GM20431 (cell line): ENCODE measurements around the gene HIVEP2.

ENCODE experiments used
- in situ Hi-C: fragments of 300-500 bp; cut with MseI, MboI; formaldehyde crosslinking; loops from one replicate; pipeline ENCODE4 v1.15.0; 2020; ENCODE audit warnings: low sequenced_read_pairs; ENCODE audit not compliant: unreplicated experiment

HIVEP2 gene

DNA sequence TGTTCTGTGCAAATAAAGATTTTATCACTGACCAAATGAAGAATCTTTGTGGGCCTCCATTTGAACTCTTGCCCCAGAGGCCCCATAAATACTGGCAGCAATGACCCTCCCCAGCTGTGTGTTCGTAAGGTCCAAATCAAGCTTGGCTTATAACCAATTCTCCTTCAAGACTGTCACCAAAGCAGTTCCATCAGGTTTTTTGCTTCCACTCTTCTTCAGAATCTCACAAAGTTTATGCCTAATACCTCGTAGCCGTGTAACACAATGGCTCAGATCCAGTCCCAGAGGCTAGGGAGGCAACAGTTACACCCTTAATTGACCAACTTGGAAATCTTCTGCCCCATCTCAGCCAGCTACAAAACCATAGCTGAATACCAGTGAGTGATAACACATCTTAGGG is 120.5 kb downstream of the HIVEP2 start:
- in situ Hi-C loops, result no loop called here

DNA sequence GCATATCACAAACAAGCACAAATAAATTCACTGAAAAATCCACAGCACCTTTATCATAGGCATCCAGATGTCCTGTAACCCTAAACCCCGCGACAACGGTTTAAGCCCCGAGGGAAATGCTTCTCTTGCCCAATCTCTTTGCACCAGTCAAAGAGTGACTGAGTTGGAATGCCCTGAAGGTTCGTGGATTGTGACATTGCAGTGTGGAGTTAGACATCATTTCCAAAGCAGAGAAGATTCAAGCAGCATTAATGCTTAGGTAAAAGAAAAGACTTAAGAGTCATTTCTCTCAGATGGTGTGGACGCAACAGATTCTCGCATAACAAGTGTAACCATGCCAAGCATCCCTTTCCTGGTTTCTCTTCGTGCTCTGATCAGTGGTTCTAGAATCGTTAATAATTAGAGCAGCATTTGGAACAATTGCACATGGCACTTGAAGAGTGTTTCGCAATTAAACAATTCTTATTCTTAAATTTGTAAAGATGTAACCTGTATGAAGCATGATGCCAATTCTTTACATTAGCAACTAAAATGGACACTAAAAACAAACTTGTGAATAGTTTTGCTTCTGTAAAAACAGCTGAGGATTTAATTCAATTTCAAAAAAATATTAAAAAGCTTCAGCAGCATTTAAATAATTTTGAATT is 121.6 kb downstream of the HIVEP2 start:
- in situ Hi-C loops, result no loop called here

DNA sequence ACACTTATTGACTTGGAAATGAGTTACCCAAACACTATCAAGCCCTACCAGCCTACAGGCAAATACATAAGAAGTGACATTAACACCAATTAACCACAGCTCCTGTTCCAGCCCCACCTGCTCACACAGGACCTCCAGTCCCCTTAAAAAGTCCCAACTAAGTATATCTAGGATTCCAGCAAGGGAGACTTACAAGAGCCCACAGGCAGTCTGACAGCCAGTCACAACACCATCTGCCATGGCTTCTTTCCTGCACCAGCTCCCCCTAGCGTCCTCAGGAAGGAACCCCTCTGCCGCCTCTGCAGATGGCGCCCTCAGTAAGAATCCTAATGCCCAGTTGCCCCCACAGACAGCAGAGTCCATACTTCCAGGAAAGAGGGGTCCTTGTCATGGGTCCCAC is 122.1 kb downstream of the HIVEP2 start:
- in situ Hi-C loops, result no loop called here

DNA sequence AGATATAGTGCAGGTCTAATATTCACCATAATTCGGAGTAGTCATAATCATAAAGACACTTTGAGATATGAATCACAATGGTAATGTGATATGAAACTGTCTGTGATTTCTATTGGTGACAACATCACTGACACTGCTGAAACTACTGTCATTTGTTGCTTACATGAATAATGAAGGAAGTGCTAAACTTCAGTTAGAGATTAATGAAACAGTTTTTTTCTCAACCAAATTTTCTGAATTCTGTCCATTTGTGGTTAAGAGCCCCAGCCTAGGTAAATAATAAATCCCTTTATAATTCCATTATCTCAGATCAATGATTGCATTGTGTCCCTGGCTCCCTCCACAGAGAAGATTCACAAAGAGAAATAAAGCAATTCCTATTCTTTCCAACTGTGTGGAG is 122.6 kb downstream of the HIVEP2 start:
- in situ Hi-C loops, result no loop called here

DNA sequence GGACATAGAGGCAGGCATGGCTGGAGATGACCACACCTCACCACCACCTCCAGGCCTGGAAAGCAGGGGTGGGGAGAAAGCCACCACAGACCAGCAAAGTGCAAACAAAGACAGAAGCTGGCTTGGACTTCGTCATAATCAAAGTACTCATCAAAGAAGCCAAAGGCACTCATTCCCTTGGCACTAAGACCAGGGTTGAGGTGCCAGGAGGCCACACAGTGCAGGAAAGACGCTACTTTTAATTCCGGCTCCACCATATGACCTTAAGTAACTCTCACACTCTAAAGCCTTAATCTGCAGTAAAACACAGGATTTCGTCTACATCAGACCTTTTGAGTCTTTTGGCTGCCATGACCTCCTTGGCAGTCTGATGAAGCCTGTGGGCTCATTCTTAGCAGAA is 123.1 kb downstream of the HIVEP2 start:
- in situ Hi-C loops, result no loop called here

DNA sequence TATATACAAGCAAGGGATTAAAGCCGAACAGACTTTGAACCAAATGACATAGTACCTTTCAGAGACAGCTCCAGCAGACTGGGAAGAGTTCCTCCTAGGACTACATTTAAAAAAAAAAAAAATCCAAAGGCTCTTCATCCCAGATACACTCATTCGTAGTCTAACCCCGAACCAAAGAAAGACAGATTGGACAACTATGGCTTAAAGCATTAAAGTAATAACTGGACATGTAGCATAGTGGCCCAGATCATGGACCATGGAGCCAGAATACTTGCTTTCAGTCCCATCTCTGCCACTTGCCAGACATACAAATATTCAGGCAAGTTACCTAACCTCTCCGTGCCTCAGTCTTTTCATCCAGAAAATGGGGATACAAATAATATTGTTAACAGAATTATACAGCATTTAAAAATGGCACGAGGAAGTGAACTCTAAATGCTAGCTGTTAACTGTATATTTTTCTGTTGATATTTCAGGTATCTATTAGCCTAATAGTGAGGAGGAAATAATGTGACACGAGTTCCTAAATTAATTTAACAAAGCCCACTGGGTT is 123.7 kb downstream of the HIVEP2 start:
- in situ Hi-C loops, result no loop called here

DNA sequence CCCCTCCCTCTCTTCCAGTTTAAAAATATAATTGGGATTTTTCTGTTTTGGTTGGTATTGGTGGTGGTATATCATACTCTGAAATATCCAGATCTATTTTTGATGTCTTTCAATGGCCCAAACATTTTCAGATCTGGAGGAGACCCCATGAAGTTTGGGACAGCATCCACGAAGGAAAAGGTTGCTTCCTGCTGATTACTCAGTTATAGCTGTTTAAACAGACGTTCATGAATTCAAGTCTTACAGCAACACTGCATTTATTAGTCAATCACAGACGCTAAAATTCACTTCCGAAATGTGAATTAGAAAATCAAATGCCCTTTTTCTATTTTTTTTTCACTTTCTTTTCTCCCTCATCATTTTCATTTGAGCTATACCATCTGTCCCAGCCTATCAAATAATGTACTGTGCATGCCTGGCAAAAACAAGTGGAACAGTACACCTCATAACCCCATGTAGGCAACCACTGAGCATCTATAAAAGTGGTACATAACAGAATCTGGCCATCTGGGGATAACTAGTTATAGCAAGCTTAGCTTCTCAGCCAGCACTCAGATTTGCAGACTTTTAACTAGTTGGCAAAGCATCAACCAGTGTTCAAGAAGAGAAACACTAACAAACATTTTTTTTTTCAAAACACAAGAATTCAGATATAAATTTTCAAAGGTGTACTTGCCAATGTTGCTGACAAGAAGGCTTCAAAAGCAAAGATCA is 124.5 kb downstream of the HIVEP2 start:
- in situ Hi-C loops, result no loop called here

DNA sequence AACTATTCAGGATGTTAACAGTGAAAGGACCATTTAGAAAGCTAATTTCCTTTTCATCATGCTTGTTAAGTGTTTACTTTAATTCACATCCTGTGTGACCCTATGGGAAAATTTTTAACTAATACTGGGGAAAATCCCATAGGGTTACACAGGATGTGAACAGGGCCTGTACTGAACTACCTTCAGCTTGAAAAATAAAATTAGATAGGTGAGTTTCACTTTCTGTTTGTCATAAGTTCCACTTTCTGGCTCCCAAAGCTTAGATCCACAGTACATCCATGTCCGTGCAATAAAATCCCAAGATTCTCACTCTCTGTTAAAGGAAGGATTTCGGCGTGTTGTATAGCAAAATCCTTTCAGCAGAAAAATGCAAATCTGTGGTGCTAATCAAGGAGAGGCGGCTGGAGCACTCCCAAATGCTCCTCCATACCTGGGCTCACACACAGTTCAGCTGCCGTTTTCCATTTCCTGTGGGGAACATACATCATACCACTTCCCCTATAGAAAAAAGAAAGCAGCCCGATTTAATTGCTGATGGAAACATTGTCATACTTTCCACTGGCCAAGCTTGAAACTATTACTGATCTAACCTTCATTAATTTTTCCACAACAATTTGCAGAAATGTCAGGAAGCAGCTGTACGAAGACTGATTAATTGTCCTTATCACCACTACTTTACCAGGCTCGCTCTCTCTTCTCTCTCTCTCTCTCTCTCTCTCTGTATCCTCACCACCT is 125.2 kb downstream of the HIVEP2 start:
- in situ Hi-C loops, result no loop called here

DNA sequence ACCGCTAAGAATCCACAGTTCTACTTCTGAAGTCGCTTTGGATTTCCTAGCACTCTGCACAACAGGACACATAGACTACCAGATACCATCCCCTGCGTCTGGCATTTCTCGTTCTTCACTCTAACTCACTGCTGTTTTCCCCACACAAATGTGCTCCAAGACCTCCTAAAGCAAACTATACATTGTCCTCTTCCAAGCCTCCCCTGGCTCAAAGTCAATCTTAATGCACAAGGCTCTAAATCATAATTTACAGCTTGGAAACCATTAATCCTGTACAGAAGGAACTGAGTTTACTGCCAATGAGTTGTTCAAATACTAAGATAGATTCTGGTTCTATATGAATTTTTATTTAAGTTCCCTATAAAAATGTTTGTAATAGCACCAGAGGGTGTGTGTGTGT is 128.5 kb downstream of the HIVEP2 start:
- in situ Hi-C loops, result no loop called here

DNA sequence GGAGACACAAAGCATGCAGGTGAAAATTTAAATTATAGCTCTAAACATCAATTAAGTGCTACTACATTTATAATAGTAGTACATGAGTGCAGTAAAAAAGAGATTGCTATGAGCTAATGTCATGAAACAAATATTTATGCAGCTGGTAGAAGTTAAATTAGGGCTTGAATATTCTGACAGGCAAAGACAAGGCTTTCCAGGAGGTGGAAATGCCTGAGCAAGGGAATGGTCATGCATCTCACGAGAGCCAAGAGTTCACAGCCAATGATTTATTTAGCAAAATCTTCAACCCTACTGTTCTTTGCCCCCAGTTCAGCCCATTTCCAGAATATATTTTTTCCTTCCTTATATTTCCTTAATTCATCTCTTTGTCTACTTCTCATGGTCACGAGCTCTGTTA is 128.9 kb downstream of the HIVEP2 start:
- in situ Hi-C loops, result no loop called here

DNA sequence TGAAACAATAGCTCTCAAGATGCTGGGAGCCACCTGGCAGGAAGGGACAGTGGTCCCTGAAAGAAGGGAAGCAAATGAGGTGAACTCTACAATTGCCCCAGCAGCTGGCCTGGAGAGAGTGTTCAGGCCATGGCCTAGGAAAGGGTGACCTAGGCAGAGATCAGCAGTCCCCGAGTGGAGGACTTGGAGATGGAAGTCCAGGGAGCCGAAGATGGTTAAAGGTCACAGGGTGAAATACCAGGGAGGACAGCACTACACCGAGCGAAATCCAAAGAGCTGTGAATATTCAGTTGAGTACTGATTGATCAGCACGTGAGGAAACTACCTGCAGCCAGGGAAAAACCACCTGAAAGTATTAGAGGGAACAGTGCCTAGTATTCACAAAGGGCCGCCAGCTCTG is 133.1 kb downstream of the HIVEP2 start:
- in situ Hi-C loops, result no loop called here

DNA sequence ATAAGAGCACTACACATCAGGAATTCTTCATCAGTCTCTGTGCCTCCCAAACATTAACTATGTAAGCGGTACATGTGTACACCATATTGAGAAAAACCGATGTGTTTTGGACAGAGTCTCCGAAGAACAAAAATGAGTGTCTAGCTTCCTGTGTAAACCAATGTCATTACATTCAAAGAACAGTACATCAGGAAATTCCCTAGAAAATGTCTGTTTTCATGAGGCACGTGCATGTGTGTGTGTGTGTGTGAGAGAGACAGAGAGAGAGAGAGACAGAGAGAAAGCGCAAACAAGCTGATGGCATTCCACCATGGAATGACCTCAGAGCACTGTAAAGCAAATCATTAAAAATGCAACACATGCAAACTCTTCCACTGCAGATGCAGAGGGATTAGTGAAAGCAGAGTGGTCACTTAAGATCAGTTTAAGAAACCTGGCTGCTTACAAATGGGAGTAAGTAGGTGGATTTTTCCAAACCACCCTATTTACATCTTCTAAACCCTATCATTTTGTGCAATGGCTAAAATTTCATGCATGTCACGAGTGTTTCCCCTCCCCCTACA is 133.9 kb downstream of the HIVEP2 start:
- in situ Hi-C loops, result no loop called here

DNA sequence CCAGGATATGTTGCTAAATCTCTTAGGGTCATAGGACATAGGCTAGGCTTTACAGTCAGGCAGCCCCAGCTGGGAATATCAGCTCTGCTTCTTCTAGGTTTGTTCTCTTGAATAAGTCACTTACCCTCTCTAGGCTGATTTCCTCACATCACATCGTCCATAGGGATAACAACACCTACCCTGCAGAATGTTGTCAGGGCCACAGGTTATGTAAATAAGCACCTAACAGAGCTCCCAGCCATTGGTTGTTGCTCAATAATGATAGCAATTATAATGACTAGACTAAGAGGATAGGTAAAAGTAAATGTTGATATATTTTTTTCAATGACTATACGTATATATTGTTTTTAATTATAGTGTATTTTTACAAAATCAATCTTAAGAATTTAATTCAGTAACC is 135.0 kb downstream of the HIVEP2 start:
- in situ Hi-C loops, result no loop called here

DNA sequence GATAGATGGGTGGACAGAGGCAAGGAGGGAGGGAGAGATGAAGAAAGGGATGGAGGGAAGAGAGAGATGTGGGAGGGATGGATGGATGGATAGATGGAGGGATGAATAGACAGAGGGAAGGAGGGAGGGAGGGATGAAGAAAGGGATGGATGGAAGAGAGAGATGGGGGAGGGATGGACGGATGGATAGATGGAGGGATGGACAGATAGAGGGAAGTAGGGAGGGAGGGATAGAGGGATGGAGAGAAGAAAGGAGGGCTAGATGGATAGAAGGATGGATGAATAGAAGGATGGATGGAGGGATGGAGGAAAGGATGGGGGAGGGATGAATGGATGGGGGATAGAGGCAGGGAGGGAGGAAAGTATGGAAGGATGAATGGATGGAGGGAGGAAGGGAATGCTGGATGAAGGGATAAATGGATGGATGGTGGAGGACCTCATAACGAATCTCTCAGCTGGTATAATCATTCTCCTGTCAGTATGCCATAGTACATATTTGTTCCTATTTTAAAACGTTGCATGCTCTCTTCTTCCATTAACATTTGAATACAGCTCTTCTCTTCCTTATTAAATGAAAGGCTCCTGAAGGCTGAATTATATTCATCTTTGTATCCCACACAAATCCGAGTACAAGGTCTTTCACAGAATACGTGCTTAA is 136.4 kb downstream of the HIVEP2 start:
- in situ Hi-C loops, result no loop called here

DNA sequence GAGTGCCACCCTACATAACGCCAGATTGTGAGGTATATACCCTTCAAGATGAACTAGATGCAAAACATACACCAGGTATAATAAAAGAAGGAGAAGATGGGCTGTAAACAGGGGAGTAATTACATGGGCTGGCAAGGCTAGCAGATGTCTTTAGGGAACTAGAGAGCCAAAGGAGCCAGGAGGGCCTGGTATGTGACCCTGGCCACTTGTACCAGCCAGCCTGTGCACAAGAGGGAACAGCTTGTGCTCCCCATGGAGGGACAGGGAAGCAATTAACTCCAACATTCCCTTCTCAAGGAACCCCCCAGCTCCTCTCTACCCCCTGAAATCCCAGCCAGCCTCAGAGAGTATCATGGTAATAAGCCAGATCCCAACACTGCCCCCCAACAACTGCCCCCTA is 139.9 kb downstream of the HIVEP2 start:
- in situ Hi-C loops, result no loop called here

DNA sequence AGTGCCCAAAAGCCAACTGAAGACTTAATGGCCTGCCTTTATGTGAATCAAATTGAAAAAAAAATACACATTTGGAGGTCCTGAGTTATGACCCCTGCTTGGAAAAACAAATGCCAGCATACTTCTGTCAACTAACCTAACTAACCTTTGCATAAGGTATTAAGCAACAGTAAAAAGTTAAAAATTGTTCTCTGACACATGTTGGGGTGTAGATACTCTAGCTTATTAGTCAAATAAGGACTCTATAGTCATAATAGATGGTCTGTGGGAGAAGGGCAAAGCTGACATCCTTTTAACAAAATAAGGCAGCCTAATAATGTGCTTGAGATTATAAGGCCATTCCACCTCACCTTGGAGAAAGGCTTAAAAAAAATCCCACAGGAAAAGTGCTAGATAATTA is 140.5 kb downstream of the HIVEP2 start:
- in situ Hi-C loops, result no loop called here

DNA sequence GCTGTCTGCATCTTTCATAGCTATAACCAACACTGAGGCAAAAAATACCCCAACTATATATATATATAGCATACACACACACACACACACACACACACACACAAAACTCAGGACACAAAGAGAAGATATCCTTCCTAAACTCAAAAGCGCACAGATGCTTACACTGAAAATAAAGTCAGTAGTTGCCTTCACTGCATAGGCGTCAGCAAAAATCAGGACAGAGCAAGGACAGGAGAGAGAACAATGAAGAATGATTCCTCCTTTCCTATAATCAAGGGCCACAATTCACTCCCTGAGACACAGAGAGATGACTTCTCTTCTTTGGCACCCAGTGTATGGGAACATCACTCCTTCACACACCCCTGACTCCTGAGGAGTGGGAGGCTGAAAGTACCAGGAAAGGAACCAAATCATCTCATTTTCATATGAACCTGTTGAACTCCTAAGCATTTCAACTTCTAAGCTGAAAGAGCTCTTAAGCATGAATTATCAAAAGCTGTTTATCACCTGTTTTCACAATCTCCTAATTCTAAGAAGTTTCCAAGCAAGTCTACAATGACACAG is 141.4 kb downstream of the HIVEP2 start:
- in situ Hi-C loops, result no loop called here

DNA sequence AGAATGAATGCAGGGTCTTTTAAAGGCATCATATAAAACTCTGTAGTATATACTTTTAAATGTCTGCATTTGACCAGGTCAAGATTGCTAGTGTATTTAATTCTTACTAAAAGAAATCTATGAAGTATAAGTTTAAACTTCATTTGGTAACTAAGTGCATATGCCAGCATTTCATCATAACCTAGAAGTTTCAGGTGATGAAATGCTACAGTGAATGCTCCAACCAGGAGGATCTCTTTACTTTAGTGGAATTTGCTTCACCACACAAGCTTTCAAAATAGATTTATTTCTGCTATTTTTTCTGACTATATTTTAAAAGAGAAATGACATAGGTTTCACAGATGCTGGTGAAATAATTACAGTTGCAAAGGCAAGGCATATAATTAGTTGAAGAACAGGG is 141.9 kb downstream of the HIVEP2 start:
- in situ Hi-C loops, result no loop called here

DNA sequence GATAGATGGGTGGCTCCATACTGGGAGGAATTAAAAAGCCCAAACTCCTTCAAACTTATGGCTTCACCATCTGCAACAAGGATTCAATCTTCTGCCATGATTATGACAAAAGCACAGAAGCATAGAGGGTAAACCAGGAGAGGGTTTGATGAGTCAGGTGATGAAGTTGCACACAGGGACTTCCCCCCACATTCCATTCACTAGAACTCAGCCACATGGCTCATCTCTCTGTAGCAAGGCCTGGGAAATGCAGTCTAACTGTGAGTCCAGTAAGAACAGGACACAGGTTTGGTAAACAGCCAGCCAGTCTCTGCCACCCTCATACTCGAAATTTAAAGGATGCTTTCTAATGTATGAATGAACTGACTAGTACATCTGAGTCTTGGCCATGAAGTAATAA is 142.9 kb downstream of the HIVEP2 start:
- in situ Hi-C loops, result no loop called here

DNA sequence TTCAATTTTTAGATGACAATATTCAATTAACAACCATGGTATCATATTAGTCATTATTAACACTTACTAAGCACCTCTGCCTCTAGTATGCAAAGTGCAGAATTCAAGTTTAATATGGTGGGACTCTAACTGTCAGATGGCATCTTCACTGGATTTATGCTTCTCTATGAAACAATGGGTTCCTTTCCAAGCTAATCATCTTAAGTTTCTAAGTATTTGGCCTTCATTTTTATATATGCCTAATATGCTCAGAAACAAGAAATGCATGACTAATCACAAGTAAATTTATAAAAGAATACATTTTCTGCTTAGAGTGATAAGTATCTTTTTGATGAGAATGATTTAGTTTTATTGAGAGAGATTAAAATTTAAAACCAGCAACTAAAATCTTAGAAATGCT is 144.7 kb downstream of the HIVEP2 start:
- in situ Hi-C loops, result no loop called here
